IPS DF 4.7 (cell line): ENCODE results near the gene GABARAP.

Experiments
- DNase-seq: peaks from one replicate; pipeline ENCODE4 v3.0.0-alpha.2; 2013; ENCODE audit warnings: low spot score; ENCODE audit errors: extremely low read depth

Gene GABARAP

DNA sequence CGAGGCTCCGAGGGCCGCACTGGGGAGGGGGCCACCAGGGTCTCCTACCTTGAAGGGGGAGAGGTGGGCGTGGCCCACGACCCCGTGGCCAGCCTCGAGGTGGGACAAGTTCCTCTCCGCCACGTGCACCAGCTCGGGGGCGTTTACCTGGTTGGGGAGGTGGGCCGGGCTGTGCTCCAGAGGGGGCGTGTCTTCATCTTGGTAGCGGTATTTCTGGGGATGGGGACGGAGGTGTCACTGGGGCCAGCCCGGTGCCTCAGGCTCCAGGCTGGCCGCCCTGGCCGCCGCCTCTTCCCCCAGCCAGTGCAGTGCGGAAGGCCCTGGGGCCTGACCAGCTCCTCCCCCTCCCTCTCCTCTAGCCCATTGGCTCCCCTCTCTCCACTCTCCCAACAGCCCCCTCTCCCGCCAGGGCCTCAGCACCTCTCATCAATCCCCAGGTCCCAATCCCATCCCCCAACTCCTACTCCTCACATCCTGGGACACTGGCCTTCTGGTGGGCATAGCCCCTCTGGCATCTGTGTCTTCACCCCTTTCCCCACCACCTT, 34.1 kb downstream of the GABARAP start:
- no peak for DNase-seq

GRCh38 chr17:7207120-7208001, 34.9 kb downstream of the GABARAP start:
- no peak for DNase-seq

DNA sequence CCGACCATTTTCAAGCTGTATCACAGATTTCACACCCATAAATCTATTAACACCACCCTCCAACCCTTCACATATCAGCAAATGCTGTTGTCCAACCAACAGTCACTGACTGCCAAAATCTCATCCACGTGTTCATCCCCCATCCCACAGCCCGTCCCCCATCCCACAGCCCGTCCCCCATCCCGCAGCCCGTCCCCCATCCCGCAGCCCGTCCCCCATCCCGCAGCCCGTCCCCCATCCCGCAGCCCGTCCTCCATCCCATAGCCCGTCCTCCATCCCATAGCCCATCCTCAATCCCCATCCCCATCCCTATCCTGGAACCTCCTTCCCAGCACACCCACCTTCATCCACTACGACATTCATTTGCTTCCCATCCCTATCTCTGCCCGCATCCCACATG, 36.7 kb downstream of the GABARAP start:
- no peak for DNase-seq

DNA sequence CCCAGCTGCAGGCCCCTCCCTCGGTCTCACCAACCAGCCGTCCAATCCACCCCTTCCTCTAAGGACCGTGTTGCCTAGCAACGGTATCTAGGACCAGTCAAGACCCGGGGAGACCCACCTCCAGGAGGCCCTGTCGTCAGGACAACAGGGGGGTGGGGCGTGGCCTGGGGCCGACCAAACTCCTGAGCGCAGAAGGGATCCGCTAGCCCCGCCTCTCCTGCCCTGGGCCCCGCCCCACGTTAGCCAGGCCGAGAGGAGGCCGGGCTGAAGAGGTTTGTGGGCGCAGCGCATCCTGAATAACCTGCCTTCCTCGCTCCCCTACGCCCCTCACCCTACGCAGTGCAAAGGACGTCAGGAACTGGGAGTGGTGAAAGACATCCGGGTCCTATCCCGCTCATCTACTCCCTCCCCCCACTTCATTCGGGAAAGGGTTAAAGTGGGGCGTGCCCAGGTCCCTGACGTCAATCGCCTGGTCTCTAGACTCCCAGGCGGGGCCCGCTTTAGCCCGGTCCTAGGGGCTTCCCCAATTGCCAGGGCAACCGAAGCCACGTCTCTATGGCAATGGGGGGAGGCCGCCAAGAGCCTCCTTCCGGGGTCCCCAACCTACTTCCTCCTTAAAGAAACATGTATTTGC, 37.3 kb downstream of the GABARAP start:
- DNase-seq = no peak

GRCh38 chr17:7204336-7204735, 37.9 kb downstream of the GABARAP start:
- no peak for DNase-seq

DNA sequence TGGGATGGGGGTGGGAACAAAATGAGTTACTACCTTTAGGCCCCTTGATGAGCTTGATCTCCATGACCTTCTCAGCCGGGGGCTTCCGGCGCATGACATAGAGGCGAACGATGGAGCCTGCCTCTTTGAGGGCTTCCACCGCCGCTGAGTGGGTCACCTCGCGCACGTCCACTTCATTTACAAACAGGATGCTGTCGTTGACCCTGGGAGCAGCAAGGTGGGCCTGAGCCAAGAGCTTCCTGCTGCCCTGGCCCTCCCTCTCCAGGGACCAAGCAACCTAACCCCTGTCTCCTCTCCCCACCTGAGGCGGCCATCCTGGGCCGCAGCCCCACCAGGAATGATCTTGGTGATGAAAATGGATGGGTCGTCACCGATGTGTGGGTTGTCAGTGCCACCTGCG, 38.9 kb downstream of the GABARAP start:
- no peak for DNase-seq

- no peak for DNase-seq
Observed at GRCh38 chr17:7196651-7197401, 45.4 kb downstream of the GABARAP start.

DNA sequence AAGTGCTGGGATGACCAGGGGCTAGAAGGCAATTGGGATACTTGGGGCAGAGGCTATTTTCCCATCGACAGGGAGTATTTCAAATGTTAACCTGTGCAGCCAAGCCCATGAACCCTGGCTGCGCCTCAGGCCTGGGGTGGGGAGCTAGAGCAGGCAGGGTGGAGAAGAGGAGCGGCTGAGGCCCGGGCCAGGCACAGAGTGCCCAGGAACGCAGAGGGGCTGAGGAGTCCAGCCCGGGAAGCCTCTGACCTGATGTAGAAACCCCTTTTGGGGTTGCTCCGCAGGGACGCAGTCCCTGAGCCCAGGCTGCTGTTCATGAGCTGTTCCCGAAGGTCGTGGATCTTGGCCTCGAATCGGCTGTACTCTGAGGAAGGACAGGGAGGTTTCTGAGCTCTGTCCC, 46.3 kb downstream of the GABARAP start:
- DNase-seq = no peak

- DNase-seq = no peak
Observed at GRCh38 chr17:7192271-7192937, 49.8 kb downstream of the GABARAP start.

DNA sequence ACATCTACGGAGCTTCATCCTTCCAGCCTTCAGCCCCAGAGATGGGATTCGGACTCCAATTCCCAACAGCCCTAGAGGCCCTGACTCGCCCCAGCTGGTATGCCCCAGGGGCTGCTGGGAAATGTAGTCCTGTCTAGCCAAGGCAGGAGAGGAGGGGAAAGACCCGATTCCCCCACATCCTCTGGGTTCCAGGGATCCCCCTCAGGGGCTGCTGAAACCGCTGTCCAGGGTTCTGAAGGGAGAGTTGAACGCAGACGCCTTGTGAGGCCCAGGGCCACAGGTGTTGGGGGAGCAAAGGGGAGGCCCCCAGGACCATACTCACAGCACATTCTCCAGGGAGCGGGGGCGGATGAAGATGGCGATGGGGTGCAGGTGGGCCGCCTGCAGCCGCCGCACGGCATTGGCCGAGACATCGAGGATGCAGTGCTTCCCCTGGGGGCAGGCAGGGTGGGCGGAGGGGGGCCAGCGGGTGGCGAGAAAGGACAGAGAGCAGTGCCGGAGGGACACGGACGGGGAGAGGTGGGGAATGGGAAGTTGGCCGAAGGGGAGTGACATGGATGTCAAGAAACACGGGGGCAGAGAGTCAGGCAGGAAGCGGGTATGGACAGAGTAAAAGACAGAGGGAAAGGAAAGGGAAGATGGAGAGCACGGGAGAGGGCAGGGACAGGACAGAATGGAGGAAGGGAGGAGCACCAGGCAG, 50.5 kb downstream of the GABARAP start:
- no peak for DNase-seq

DNA sequence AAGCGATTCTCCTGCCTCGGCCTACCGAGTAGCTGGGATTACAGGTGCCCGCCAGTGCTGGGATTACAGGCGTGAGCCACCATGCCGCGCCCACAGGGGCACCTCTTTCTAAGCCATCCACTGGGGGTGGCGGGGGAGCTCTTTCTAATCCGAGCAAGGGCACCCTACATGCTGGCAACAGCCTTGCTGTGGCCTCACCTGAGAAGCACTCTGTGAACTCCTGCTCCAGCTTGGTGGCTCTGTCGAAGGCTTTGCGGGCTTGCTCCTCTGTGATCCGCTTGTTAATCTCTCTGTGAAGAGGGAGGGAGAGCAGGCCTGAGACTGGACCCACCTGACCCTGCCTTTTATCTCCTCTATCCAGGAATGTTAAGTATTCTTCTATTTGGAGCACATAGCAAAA, 51.2 kb downstream of the GABARAP start:
- no peak for DNase-seq

- DNase-seq = no peak
Observed at GRCh38 chr17:7190276-7190917, 51.9 kb downstream of the GABARAP start.
